HG02759 (cell line): ENCODE measurements around the gene ERICH6B.
"Not testable (repeated sequence)": the region's sequence is repeated elsewhere in the genome, so short reads cannot be mapped to it uniquely, and the experiment has no call there.

Experiments
- ATAC-seq: cut with Tn5 transposase; IDR thresholded peaks from one replicate; pipeline ENCODE4 v1.9.1; 2021; ENCODE audit warnings: mild to moderate bottlenecking, moderate library complexity; ENCODE audit not compliant: unreplicated experiment

Gene ERICH6B

GRCh38 chr13:45615501-45616101 lies at the start of gene ERICH6B:
Gene ERICH6B (minus strand): TSS chr13:45615739. CDS start chr13:45597005, 18,734 bp downstream.
- no peak for ATAC-seq

GRCh38 chr13:45662903-45663302 lies 47.4 kb upstream of the ERICH6B start:
- not testable (repeated sequence) for ATAC-seq

- no peak for ATAC-seq
These were observed 46.6 kb upstream of the ERICH6B start for GRCh38 chr13:45662162-45662561.

- not testable (repeated sequence) for ATAC-seq
These were observed 44.9 kb upstream of the ERICH6B start for GRCh38 chr13:45660458-45660857.

- no peak for ATAC-seq
These were observed 44.0 kb upstream of the ERICH6B start for GRCh38 chr13:45659536-45659935.

GRCh38 chr13:45658586-45659235 lies 43.2 kb upstream of the ERICH6B start:
- no peak for ATAC-seq

GRCh38 chr13:45654633-45655349 lies 39.3 kb upstream of the ERICH6B start:
- no peak for ATAC-seq

- not testable (repeated sequence) for ATAC-seq
These were observed 29.7 kb upstream of the ERICH6B start for GRCh38 chr13:45645263-45645662.

- not testable (repeated sequence) for ATAC-seq
These were observed 26.6 kb upstream of the ERICH6B start for GRCh38 chr13:45642159-45642558.

GRCh38 chr13:45635291-45635690 lies 19.8 kb upstream of the ERICH6B start:
- ATAC-seq, result not testable (repeated sequence)

- ATAC-seq, result no peak
These were observed 15.3 kb upstream of the ERICH6B start for GRCh38 chr13:45630791-45631190.

GRCh38 chr13:45629940-45630339 lies 14.4 kb upstream of the ERICH6B start:
- no peak for ATAC-seq

GRCh38 chr13:45628094-45628493 lies 12.6 kb upstream of the ERICH6B start:
- no peak for ATAC-seq

- ATAC-seq, result no peak
These were observed 12.1 kb upstream of the ERICH6B start for GRCh38 chr13:45627656-45628055.

GRCh38 chr13:45626731-45627374 lies 11.3 kb upstream of the ERICH6B start:
- no peak for ATAC-seq

GRCh38 chr13:45623516-45624090 lies 8.1 kb upstream of the ERICH6B start:
- ATAC-seq, result no peak

- ATAC-seq, result no peak
These were observed 6.4 kb upstream of the ERICH6B start for GRCh38 chr13:45621950-45622349.

GRCh38 chr13:45607931-45608330 lies 7.6 kb downstream of the ERICH6B start:
- no peak for ATAC-seq

GRCh38 chr13:45604892-45605291 lies 10.6 kb downstream of the ERICH6B start:
- ATAC-seq, result no peak

- ATAC-seq, result no peak
These were observed 12.2 kb downstream of the ERICH6B start for GRCh38 chr13:45603338-45603737.
